K562 (cell line): ENCODE results near the gene PDE5A. TPM values are rescaled to one million over a fixed set of nuclear protein-coding genes. Genes with fewer than 3 reads are reported as not detected.

Experiments
- ATAC-seq: fragments of 200-7000 bp; cut with Tn5 transposase; 3 replicates; pipeline ENCODE4 v1.9.1; 2020; ENCODE audit warnings: moderate library complexity
- BruUV-seq: library from RNA; stranded (reverse); fragments of 400-500 nt; replicated peaks from 2 replicates; lab custom pipeline; 2021; lab: Mats Ljungman, UMichigan
- CTCF ChIA-PET: fragments of 300-600 bp; formaldehyde crosslinking; extraction: SDS; loops from one replicate; lab custom pipeline; 2021; ENCODE audit warnings: low intra/inter-chr PET ratio; lab: Yijun Ruan, JAX
- POLR2A ChIA-PET: fragments of 300-600, 350-650 bp; sonication (Branson Sonifier 250); formaldehyde crosslinking; extraction: SDS; loops from one replicate; lab custom pipeline; 2021; ENCODE audit warnings: antibody characterized with exemption, inconsistent platforms; lab: Yijun Ruan, JAX
- DNase-seq, 4 experiments: peaks; one replicate each; pipeline versions ENCODE4 v3.0.0 to v3.0.0-alpha.2; 2011 to 2018; ENCODE audit warnings: low spot score in 3 of 4, mixed read lengths in 3 of 4; ENCODE audit errors: extremely low read depth in 1 of 4
- FAIRE-seq: peaks from 2 replicates; lab custom pipeline; 2011; peaks lifted over from hg19 to GRCh38; lab: Jason Lieb, UNC
- H2AFZ ChIP-seq: 2 replicates; pipeline ENCODE4 v1.6.0; 2011; ENCODE audit warnings: low read depth, low read length, control low read depth, inconsistent platforms
- H3K27ac ChIP-seq: fragments of 200-600 bp; 3 replicates; pipeline ENCODE4 v1.8.0; 2011; ENCODE audit warnings: low read depth, mild to moderate bottlenecking, control low read depth, inconsistent platforms, low read length, moderate library complexity, mixed read lengths; ENCODE audit errors: extremely low read depth
- H3K27me3 ChIP-seq, 2 experiments: fragments of 300-600 bp in 1 of 2; 2 replicates in 1 of 2; 3 replicates in 1 of 2; pipeline versions ENCODE4 v1.6.0 to v1.8.0; 2011; ENCODE audit warnings: inconsistent platforms in 2 of 2, low read length in 2 of 2, mild to moderate bottlenecking in 1 of 2, mixed read lengths in 1 of 2, moderate library complexity in 1 of 2; ENCODE audit not compliant: control insufficient read depth in 2 of 2, insufficient read depth in 2 of 2
- H3K36me3 ChIP-seq: fragments of 300-600 bp; 3 replicates; pipeline ENCODE4 v1.8.0; 2011; ENCODE audit warnings: mild to moderate bottlenecking, low read length, inconsistent platforms; ENCODE audit not compliant: control insufficient read depth, insufficient read depth
- H3K4me1 ChIP-seq, 2 experiments: fragments of 200-600 bp in 1 of 2; replicated peaks in 1 of 2; 2 replicates in 1 of 2; 3 replicates in 1 of 2; pipeline versions ENCODE4 v1.5.1 to v1.8.0; 2011; ENCODE audit warnings: inconsistent platforms in 2 of 2, low read length in 2 of 2, mild to moderate bottlenecking in 1 of 2, mixed read lengths in 1 of 2, moderate library complexity in 1 of 2; ENCODE audit not compliant: control insufficient read depth in 2 of 2, insufficient read depth in 2 of 2
- H3K4me2 ChIP-seq: 2 replicates; pipeline ENCODE4 v1.6.1; 2011; ENCODE audit warnings: low read length, control low read depth, inconsistent platforms, mixed read lengths; ENCODE audit not compliant: insufficient read depth
- H3K4me3 ChIP-seq: fragments of 200-600 bp; sonication (generic), shearing (Covaris generic); 2 replicates; pipeline ENCODE4 v1.5.1; 2016; ENCODE audit warnings: control low read depth, inconsistent platforms
- H3K79me2 ChIP-seq: fragments of 200-600 bp; 3 replicates; pipeline ENCODE4 v1.8.0; 2011; ENCODE audit warnings: low read length, inconsistent platforms; ENCODE audit not compliant: control insufficient read depth, insufficient read depth
- H3K9ac ChIP-seq, 2 experiments: 2 replicates each; pipeline versions ENCODE4 v1.6.0 to v1.6.1; 2011; ENCODE audit warnings: low read depth in 2 of 2, low read length in 2 of 2, control low read depth in 1 of 2, inconsistent platforms in 1 of 2, mild to moderate bottlenecking in 1 of 2, mixed read lengths in 1 of 2; ENCODE audit not compliant: insufficient read depth in 1 of 2
- H3K9me1 ChIP-seq: one replicate; pipeline ENCODE4 v1.6.0; 2011; ENCODE audit warnings: inconsistent platforms, mild to moderate bottlenecking, low read length, moderate library complexity; ENCODE audit not compliant: control insufficient read depth, insufficient read depth
- H3K9me3 ChIP-seq: replicated peaks from 2 replicates; pipeline ENCODE4 v1.5.1; 2011; ENCODE audit warnings: low read depth, low read length, inconsistent platforms; ENCODE audit not compliant: control insufficient read depth, insufficient read depth
- H4K20me1 ChIP-seq: replicated peaks from 2 replicates; pipeline ENCODE4 v1.6.1; 2011; ENCODE audit warnings: low read length, inconsistent platforms, mixed read lengths; ENCODE audit not compliant: control insufficient read depth, insufficient read depth
- BRD4 ChIP-seq: fragments of 200-600 bp; sonication (generic); IDR thresholded peaks from 2 replicates; pipeline ENCODE4 v1.6.1; 2017; ENCODE audit warnings: inconsistent platforms
- CBFB ChIP-seq: sonication (generic); formaldehyde crosslinking; IDR thresholded peaks from 2 replicates; pipeline ENCODE4 v1.4.0; 2020; ENCODE audit warnings: mild to moderate bottlenecking, missing genetic modification reagents
- CBX1 ChIP-seq: sonication (generic); IDR thresholded peaks from 2 replicates; pipeline ENCODE4 v1.6.1; 2016; ENCODE audit warnings: antibody characterized with exemption, low read depth, mild to moderate bottlenecking
- GTF2F1 ChIP-seq: IDR thresholded peaks from 2 replicates; pipeline ENCODE4 v1.6.1; 2011; ENCODE audit warnings: low read depth, low read length, improper control_type of control experiment
- KLF1 ChIP-seq: fragments of 450-650 bp; IDR thresholded peaks from 2 replicates; pipeline ENCODE4 v1.6.1; 2016; ENCODE audit warnings: missing genetic modification characterization, missing compliant biosample characterization
- THRAP3 ChIP-seq: fragments of 450-650 bp; IDR thresholded peaks from 2 replicates; pipeline ENCODE4 v1.6.1; 2016; ENCODE audit warnings: mild to moderate bottlenecking, inconsistent platforms, borderline replicate concordance
- TRIM24 ChIP-seq, 2 experiments: fragments of 450-650 bp; IDR thresholded peaks; 2 replicates each; pipeline ENCODE4 v1.6.1; 2016
- U2AF2 ChIP-seq: fragments of 200-400 bp; formaldehyde crosslinking; optimal IDR thresholded peaks from 2 replicates; pipeline ENCODE3; 2017; ENCODE audit warnings: low read depth, mild to moderate bottlenecking, low read length
- YBX1 ChIP-seq: fragments of 450-650 bp; IDR thresholded peaks from 2 replicates; pipeline ENCODE4 v1.7.1; 2016; ENCODE audit warnings: mild to moderate bottlenecking
- WGBS: fragments of 100-300 bp; shearing (Covaris generic); methylation state at CpG from one replicate; pipeline ENCODE4 v1.1.6; 2016; ENCODE audit warnings: low coverage, mixed read lengths; ENCODE audit not compliant: insufficient coverage; ENCODE audit errors: missing lambda C conversion rate; 5-methylcytosine and 5-hydroxymethylcytosine counted together
- in situ Hi-C: fragments of 300-500 bp; cut with MboI; formaldehyde crosslinking; loops from 4 replicates; pipeline ENCODE4 v1.15.0; 2018; ENCODE audit warnings: inconsistent platforms, mixed read lengths
- intact Hi-C: fragments of 100-400 bp; cut with micrococcal nuclease; formaldehyde crosslinking; loops from 2 replicates; pipeline ENCODE4 v1.14.2; 2022
- polyA plus RNA-seq, 8 experiments: library from polyadenylated mRNA; depleted of rRNA in 4 of 8; stranded (reverse) in 5 of 8; unstranded in 3 of 8; fragments of >200 nt; fragmentation: Nextera tagmentation in 2 of 8; fragmentation: Illumina TruSeq in 1 of 8; extraction: Ambion mirVana in 2 of 8; extraction: Trizol in 1 of 8; gene quantifications; 2 replicates each; pipeline versions ENCODE4 v1.2.1 to v1.2.3, GENCODE V29; 2011 to 2014; ENCODE audit warnings: inconsistent platforms in 1 of 8, missing spikeins in 1 of 8
- total RNA-seq, 7 experiments: library from RNA; depleted of rRNA in 6 of 7; stranded (reverse); fragments of >200 nt in 6 of 7; fragmentation: Illumina TruSeq in 2 of 7; extraction: Trizol in 2 of 7; gene quantifications; 2 replicates each; pipeline versions ENCODE4 v1.2.1 to v1.2.3, GENCODE V29; 2011 to 2021; ENCODE audit warnings: low replicate concordance in 1 of 7
- TF ChIP-seq, protein P1 (sequence below), 3 experiments: fragments of 200-800 bp in 1 of 3; sonication (Bioruptor generic) in 1 of 3; sonication (generic) in 1 of 3; formaldehyde crosslinking in 1 of 3; IDR thresholded peaks; 2 replicates each; pipeline versions ENCODE4 v1.6.1 to v1.8.0; 2016 to 2022; ENCODE audit warnings: mild to moderate bottlenecking in 2 of 3, missing compliant biosample characterization in 2 of 3, missing genetic modification characterization in 2 of 3, missing genetic modification reagents in 1 of 3
- TF ChIP-seq, protein P2 (sequence below): sonication (generic); formaldehyde crosslinking; IDR thresholded peaks from 2 replicates; pipeline ENCODE4 v1.8.0; 2023; ENCODE audit warnings: mild to moderate bottlenecking, missing genetic modification reagents

The PDE5A gene
- total and polyA plus RNA-seq, 9 of the 15 experiments (the other 6 are each of a cell fraction or from before 2014, with no cell fraction given), result 0.07 to 1.9 (median 0.29) TPM

DNA sequence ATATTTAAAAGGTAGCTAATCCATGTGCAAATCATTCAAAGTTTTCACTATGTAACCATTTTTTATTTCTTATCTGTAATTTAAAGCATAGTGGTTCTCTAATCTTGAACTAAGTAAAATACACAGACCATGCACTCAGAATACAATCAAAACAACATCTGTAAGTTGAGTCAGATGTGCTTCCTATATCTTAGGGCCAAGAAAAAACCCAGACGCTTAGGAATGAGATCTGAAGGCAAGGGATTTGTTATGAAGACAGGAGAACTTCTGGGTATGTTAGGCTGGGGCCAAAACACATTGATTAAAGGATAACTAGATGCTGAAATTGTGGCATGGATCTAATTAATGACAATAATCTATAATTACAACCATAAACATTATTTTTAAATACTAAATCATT is 120.3 kb downstream of the PDE5A start (continued):
- TF ChIP-seq, protein P1, sequence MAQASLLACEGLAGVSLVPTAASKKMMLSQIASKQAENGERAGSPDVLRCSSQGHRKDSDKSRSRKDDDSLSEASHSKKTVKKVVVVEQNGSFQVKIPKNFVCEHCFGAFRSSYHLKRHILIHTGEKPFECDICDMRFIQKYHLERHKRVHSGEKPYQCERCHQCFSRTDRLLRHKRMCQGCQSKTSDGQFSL (CRISPR knock-in tag; IDR thresholded peaks at IDR 0.05), result no peak
- TF ChIP-seq, protein P1 (tag; IDR thresholded peaks at IDR 0.05), result no peak
- no peak for TF ChIP-seq BRD4
- TF ChIP-seq YBX1, result no peak
- TF ChIP-seq THRAP3, result no peak
- no peak for TF ChIP-seq CBX1
- TF ChIP-seq U2AF2, result no peak
- no peak for TF ChIP-seq TRIM24 (IDR thresholded peaks at IDR 0.05)
- no peak for TF ChIP-seq CBFB (CRISPR knock-in tag)
- TF ChIP-seq, protein P2, sequence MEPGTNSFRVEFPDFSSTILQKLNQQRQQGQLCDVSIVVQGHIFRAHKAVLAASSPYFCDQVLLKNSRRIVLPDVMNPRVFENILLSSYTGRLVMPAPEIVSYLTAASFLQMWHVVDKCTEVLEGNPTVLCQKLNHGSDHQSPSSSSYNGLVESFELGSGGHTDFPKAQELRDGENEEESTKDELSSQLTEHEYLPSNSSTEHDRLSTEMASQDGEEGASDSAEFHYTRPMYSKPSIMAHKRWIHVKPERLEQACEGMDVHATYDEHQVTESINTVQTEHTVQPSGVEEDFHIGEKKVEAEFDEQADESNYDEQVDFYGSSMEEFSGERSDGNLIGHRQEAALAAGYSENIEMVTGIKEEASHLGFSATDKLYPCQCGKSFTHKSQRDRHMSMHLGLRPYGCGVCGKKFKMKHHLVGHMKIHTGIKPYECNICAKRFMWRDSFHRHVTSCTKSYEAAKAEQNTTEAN, result no peak
- no peak for TF ChIP-seq KLF1 (tag)

DNA sequence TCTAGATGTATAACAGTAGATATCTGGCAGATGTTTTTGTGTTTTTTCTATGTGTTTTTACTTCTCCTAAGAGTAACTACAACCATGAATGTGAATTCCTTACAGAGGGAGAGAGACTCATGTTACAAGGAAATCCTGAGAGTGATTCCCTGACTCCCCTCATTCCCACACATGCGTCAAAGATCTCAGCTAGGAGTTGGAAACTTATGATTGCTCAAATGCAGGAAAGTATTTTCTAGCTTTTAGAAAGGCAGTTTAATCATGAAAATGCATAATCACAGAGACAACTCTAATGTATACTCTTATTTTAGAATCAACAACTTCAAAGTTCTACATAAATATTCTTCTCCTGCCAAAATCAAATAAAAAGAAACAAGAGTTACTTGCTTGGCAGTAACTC is 121.8 kb downstream of the PDE5A start:
- CTCF ChIA-PET, result no interaction called here
- POLR2A ChIA-PET, result no interaction called here
- Histone ChIP-seq H3K27me3 (no peaks in the 10 kb centered on the region), H3K9ac (no peak overlapping the region), H3K9me1 (no peaks in the 10 kb centered on the region), H3K4me1 (no peaks in the 10 kb centered on the region), H3K36me3 (peaks cover 10% of the 10 kb centered on the region; the same call in 2 of the 3 replicates)
- no peak for DNase-seq
- in situ Hi-C loops, result no loop called here
- no TSS peak for BruUV-seq
- no peak for TF ChIP-seq GTF2F1
- no peak for TF ChIP-seq CBX1
- TF ChIP-seq, all 486 proteins: peak for 0
- H4K20me1 ChIP-seq, result no peaks in the 10 kb centered on the region
- no peak overlapping the region for H3K4me2 ChIP-seq
- intact Hi-C loops, result no loop called here
- no peak overlapping the region for H2AFZ ChIP-seq
- ATAC-seq (no peak), FAIRE-seq (no peak)
- no peak overlapping the region for H3K27ac ChIP-seq
- no peaks in the 10 kb centered on the region for H3K79me2 ChIP-seq
- WGBS, result 92% methylated on average over 1 of the region's 1 CpG
- no peak overlapping the region for H3K4me3 ChIP-seq
- H3K9me3 ChIP-seq, result no peaks in the 10 kb centered on the region
